ENCODE data around the gene GNAQ. TPM values are rescaled to one million over a fixed set of nuclear protein-coding genes. Genes with fewer than 3 reads are reported as not detected.

GNAQ gene
- total RNA-seq, 1 experiment from 2014 or later = 7.7 TPM

- no peak for DNase-seq (ENCODE audit: low spot score)
Observed at GRCh38 chr9:77844415-77844814, 187.2 kb downstream of the GNAQ start.

GRCh38 chr9:77843871-77844155 lies 187.8 kb downstream of the GNAQ start:
- no peak for DNase-seq (ENCODE audit: low spot score)

- peak; percentile 33 for DNase-seq (ENCODE audit: low spot score)
Observed at GRCh38 chr9:77843076-77843870, 188.3 kb downstream of the GNAQ start.

GRCh38 chr9:77841739-77842386 lies 189.7 kb downstream of the GNAQ start:
- DNase-seq (ENCODE audit: low spot score) = peak; percentile 42

GRCh38 chr9:77839459-77840140 lies 192.0 kb downstream of the GNAQ start:
- peak; percentile 83 for DNase-seq (ENCODE audit: low spot score)

- no peak for DNase-seq (ENCODE audit: low spot score)
Observed at GRCh38 chr9:77838986-77839385, 192.6 kb downstream of the GNAQ start.

GRCh38 chr9:77834898-77835488 lies 196.6 kb downstream of the GNAQ start:
- no peak for DNase-seq (ENCODE audit: low spot score)

GRCh38 chr9:77833561-77834429 lies 197.8 kb downstream of the GNAQ start:
- DNase-seq (ENCODE audit: low spot score) = no peak

GRCh38 chr9:77832639-77833038 lies 199.0 kb downstream of the GNAQ start:
- no peak for DNase-seq (ENCODE audit: low spot score)

- DNase-seq (ENCODE audit: low spot score) = no peak
Observed at GRCh38 chr9:77831781-77832180, 199.8 kb downstream of the GNAQ start.

GRCh38 chr9:77830618-77831285 lies 200.9 kb downstream of the GNAQ start:
- DNase-seq (ENCODE audit: low spot score) = no peak

- no peak for DNase-seq (ENCODE audit: low spot score)
Observed at GRCh38 chr9:77829420-77829819, 202.2 kb downstream of the GNAQ start.

GRCh38 chr9:77827104-77827784 lies 204.4 kb downstream of the GNAQ start:
- DNase-seq (ENCODE audit: low spot score) = no peak

- no peak for DNase-seq (ENCODE audit: low spot score)
Observed at GRCh38 chr9:77826621-77827020, 205.0 kb downstream of the GNAQ start.

GRCh38 chr9:77826116-77826515 lies 205.5 kb downstream of the GNAQ start:
- DNase-seq (ENCODE audit: low spot score) = no peak

GRCh38 chr9:77825361-77825760 lies 206.2 kb downstream of the GNAQ start:
- no peak for DNase-seq (ENCODE audit: low spot score)

GRCh38 chr9:77820293-77820954 lies 211.2 kb downstream of the GNAQ start:
- DNase-seq (ENCODE audit: low spot score) = peak; percentile 16

GRCh38 chr9:77819657-77820056 lies 212.0 kb downstream of the GNAQ start:
- DNase-seq (ENCODE audit: low spot score) = no peak

GRCh38 chr9:77817590-77818311 lies 213.9 kb downstream of the GNAQ start:
- DNase-seq (ENCODE audit: low spot score) = no peak
